H1 (cell line): Measurements from ENCODE around the gene RBM15. TPM values are rescaled to one million over a fixed set of nuclear protein-coding genes. Genes with fewer than 3 reads are reported as not detected.
A peak's percentile ranks its signal among the peaks of the same experiment; 100 is the strongest.

Experiments
- NRF1 ChIP-seq: IDR thresholded peaks from 2 replicates; pipeline ENCODE4 v1.6.1; 2011; ENCODE audit warnings: mild to moderate bottlenecking, low read depth, low read length, improper control_type of control experiment
- SAP30 ChIP-seq: fragments of 300-600 bp; sonication (generic); IDR thresholded peaks from 2 replicates; pipeline ENCODE4 v1.7.1; 2012; ENCODE audit warnings: low read length, moderate library complexity, mild to moderate bottlenecking, inconsistent platforms; ENCODE audit not compliant: insufficient read depth, insufficient replicate concordance
- SP2 ChIP-seq: IDR thresholded peaks from 2 replicates; pipeline ENCODE4 v1.6.1; 2012; ENCODE audit warnings: mild to moderate bottlenecking, low read length, inconsistent platforms
- polyA plus RNA-seq, 7 experiments: library from polyadenylated mRNA; depleted of rRNA in 3 of 7; stranded (reverse) in 5 of 7; unstranded in 2 of 7; fragments of >200 nt in 5 of 7; fragments of 200-250 nt in 2 of 7; gene quantifications; 1 replicate in 5 of 7; 2 replicates in 1 of 7; 4 replicates in 1 of 7; pipeline versions ENCODE4 v1.2.1 to v1.2.3, GENCODE V29; 2011 to 2013; ENCODE audit warnings: missing spikeins in 2 of 7, mixed read lengths in 2 of 7
- total RNA-seq: library from RNA; stranded (reverse); fragmentation: NEBNext Ultra II Directional; extraction: Animal tissue kit (Norgen Biotek cat#: 25700); gene quantifications from 2 replicates; pipeline ENCODE4 v1.2.1, GENCODE V29; 2021

The RBM15 gene
- total and polyA plus RNA-seq, 2 of the 8 experiments (the other 6 are each of a cell fraction or from before 2014, with no cell fraction given): 13.5 to 44.9 TPM

- TF ChIP-seq SAP30 (peak; percentile 11), NRF1 (no peak), SP2 (no peak)
These were observed 961 bp downstream of the RBM15 start (continued) for GRCh38 chr1:110340207-110340468.
